HFF-Myc (cell line): ENCODE data around the gene ITPRIPL1.

Experiments used
- DNase-seq: peaks from one replicate; pipeline ENCODE4 v3.0.0-alpha.2; 2011; ENCODE audit warnings: low read depth; ENCODE audit errors: extremely low read depth
- H3K4me3 ChIP-seq: replicated peaks from 2 replicates; pipeline ENCODE4 v1.5.1; 2011; ENCODE audit warnings: low read depth, mild to moderate bottlenecking, control low read depth, low read length
- TF ChIP-seq, protein P1 (sequence below): IDR thresholded peaks from 2 replicates; pipeline ENCODE4 v1.5.1; 2012; ENCODE audit warnings: mild to moderate bottlenecking, low read depth, low read length, control low read depth; ENCODE audit errors: missing control alignments

ITPRIPL1 gene

DNA sequence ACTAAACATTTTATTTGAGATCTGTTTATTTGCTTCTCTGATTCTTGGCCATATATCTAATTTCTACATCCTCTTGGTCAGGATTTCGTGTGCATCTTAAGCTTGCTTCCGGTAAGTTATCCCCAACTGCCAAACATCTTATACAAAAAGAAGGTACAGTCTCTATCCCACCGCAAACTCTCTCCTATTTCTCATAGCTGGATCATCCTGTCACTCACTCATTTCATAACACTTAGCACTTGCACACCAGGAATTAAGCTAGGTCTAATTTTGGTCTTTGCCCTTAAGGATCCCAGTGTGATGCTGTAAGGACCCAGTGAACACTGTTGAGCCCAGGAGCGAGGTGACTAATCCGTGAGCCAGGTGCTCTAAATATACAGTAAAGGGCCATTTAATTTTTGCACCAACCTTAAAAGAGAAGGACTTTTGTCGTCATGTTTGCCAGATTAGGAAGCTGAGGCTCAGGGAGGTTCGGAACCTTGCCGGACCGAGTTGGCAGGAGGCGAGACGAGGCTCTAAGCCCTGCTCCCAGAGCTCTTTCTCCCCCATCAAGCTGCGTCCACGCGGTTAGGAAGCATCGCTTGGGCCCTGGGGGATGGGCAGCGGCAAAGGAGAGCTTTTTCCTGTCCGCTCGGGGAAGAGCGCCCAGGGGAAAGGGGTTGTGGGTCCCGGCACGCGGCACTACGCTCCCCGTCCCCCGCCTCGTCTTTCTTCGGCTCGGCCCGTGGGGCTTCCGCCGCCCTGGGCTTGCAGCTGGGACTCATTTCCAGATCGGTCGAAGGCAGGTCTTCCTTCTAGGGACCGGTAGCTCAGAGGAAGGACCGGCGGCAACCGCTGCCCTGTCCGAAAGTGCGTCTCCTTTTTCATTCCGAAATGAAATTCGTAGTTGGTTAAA lies 4.1 kb upstream of the ITPRIPL1 start:
- H3K4me3 ChIP-seq: peak overlapping the region; percentile 69
- no peak for DNase-seq
- TF ChIP-seq, protein P1, sequence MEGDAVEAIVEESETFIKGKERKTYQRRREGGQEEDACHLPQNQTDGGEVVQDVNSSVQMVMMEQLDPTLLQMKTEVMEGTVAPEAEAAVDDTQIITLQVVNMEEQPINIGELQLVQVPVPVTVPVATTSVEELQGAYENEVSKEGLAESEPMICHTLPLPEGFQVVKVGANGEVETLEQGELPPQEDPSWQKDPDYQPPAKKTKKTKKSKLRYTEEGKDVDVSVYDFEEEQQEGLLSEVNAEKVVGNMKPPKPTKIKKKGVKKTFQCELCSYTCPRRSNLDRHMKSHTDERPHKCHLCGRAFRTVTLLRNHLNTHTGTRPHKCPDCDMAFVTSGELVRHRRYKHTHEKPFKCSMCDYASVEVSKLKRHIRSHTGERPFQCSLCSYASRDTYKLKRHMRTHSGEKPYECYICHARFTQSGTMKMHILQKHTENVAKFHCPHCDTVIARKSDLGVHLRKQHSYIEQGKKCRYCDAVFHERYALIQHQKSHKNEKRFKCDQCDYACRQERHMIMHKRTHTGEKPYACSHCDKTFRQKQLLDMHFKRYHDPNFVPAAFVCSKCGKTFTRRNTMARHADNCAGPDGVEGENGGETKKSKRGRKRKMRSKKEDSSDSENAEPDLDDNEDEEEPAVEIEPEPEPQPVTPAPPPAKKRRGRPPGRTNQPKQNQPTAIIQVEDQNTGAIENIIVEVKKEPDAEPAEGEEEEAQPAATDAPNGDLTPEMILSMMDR: no peak

DNA sequence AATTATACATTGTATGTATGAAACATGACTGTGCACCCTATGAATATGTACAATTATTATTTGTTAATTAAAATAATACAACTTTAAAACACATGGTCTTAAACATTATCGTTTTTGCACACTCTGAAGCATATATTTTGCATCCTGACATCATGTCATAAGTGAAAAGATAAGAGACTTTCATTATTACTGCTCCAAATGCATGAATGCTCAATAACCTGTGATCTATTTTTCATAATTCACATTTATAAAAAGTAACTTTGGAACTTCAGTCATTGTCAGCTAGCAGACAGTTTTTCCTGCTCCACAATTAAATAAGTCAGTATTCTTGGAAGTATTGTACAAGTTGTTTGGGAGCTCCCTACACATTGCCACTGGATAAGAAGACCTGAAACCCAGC lies 1.3 kb upstream of the ITPRIPL1 start:
- DNase-seq: no peak
- TF ChIP-seq, protein P1: no peak
- no peak overlapping the region for H3K4me3 ChIP-seq

DNA sequence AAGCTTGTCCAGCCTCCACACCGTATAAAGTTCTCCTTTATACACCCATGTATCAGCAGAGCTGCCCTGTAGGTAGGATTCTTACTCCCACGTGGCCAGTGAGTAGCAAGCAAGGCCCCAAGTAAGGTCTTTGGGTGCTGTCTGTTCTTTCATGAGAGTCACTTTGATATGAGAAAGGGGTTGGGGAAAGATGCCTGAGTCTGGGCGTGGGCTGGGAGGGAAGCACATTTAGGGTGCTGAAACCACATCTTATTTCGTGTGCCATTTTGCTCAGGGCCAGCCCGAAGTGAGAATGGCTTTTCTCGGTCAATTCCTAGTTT lies 436 bp upstream of the ITPRIPL1 start:
- TF ChIP-seq, protein P1: no peak
- H3K4me3 ChIP-seq: peak overlapping the region; percentile 68
- no peak for DNase-seq

DNA sequence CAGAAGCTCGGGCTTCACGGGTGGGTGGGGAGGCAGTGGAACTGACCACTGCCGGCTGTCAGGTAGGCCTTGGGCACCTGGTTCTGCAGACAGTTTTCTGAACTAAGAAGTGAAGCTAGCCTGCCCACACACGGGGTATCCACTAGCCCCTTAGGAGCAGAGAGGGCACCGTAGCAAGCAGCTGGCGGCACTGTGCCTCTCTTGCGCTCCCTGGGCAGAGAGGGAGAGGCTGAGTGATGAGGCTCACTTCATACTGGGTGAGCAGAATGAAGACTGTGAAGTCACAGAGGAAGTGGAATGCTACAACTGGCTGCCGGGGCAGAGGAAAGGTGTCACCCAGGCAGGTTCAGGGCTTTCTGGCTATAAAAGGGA lies 753 bp downstream of the ITPRIPL1 start:
- TF ChIP-seq, protein P1: no peak
- peak overlapping the region; percentile 68 for H3K4me3 ChIP-seq
- no peak for DNase-seq

DNA sequence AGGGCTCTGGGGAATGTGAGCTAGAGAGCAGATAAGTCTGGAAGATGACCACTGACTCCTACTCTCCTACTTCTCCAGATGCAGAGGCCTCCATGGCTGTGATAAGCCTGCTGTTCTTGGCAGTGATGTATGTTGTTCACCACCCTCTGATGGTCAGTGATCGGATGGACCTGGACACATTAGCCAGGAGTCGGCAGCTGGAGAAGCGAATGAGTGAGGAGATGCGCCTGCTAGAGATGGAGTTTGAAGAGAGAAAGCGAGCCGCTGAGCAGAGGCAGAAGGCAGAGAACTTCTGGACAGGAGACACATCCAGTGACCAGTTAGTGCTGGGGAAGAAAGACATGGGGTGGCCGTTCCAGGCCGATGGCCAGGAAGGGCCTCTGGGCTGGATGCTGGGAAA lies 1.4 kb downstream of the ITPRIPL1 start:
- no peak for DNase-seq
- H3K4me3 ChIP-seq: peak overlapping the region; percentile 68
- TF ChIP-seq, protein P1: no peak

DNA sequence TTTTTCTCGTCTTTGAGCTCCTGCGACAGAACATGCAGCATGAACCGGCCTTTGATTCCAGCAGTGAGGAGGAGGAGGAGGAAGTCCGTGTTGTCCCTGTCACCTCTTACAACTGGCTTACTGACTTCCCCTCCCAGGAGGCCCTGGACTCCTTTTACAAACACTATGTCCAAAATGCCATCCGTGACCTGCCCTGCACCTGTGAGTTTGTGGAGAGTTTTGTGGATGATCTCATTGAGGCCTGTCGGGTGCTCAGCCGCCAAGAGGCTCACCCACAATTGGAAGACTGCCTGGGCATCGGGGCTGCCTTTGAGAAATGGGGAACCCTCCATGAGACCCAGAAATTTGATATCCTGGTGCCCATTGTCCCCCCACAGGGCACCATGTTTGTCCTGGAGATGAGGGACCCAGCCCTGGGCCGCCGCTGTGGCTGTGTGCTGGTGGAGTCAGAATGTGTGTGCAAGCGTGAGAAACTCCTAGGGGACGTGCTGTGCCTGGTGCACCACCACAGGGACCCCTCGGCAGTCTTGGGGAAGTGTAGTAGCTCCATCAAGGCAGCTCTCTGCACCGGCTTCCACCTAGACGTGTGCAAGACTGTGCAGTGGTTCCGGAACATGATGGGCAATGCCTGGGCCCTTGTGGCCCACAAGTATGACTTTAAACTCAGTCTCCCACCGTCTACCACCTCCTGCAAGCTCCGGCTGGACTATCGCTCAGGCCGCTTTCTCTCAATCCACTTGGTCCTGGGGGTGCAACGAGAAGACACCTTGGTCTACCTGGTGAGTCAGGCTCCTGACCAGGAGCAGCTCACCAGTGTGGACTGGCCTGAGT lies 2.1 kb downstream of the ITPRIPL1 start:
- H3K4me3 ChIP-seq: no peak overlapping the region
- TF ChIP-seq, protein P1: no peak
- DNase-seq: no peak
